HK-2 (cell line): ENCODE results near the gene NOL8.

Experiments
- DNase-seq: peaks from one replicate; pipeline ENCODE4 v3.0.0-alpha.2; 2018; ENCODE audit not compliant: unreplicated experiment

NOL8 gene

GRCh38 chr9:92270511-92270910 lies 54.6 kb downstream of the NOL8 start:
- DNase-seq = no peak

DNA sequence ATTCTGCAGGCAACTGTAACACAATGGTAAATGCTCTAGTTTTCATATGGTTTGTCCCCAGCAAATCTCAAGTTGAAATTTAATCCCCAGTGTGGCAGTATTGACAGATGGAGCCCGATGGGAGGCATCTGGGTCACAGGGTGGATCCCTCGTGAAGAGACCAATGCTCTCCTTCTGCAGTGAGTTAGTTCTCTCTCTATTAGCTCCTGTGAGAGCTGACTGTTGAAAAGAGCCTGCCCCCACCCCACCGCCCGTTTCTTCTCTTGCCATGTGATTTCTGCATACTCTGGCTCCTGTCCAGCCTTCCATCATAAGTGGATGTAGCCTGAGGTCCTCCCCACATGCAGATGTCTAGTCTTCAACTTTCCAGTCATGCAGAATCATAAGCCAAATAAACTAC lies 58.7 kb downstream of the NOL8 start:
- no peak for DNase-seq

DNA sequence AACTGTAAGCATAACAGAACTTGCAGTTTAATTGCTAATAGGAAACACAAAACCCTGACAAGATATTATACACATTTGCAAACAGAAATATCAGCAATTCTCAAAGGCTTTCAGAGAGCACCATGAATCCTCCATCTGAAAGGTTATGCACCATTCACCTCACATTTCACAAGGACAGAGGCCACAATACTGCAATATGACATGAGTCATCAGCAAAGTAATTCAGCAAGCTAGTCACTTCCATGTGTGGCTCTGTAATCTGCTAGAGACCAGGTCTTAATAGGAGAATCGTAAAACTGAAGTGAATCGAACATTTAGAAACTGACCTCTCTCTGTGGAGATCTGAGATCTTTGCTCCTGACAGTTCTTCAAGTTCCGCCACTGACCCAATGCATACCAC lies 60.0 kb downstream of the NOL8 start:
- no peak for DNase-seq

- no peak for DNase-seq
Measured at GRCh38 chr9:92263131-92263530, 62.0 kb downstream of the NOL8 start.

- DNase-seq = no peak
Measured at GRCh38 chr9:92257327-92257726, 67.8 kb downstream of the NOL8 start.

DNA sequence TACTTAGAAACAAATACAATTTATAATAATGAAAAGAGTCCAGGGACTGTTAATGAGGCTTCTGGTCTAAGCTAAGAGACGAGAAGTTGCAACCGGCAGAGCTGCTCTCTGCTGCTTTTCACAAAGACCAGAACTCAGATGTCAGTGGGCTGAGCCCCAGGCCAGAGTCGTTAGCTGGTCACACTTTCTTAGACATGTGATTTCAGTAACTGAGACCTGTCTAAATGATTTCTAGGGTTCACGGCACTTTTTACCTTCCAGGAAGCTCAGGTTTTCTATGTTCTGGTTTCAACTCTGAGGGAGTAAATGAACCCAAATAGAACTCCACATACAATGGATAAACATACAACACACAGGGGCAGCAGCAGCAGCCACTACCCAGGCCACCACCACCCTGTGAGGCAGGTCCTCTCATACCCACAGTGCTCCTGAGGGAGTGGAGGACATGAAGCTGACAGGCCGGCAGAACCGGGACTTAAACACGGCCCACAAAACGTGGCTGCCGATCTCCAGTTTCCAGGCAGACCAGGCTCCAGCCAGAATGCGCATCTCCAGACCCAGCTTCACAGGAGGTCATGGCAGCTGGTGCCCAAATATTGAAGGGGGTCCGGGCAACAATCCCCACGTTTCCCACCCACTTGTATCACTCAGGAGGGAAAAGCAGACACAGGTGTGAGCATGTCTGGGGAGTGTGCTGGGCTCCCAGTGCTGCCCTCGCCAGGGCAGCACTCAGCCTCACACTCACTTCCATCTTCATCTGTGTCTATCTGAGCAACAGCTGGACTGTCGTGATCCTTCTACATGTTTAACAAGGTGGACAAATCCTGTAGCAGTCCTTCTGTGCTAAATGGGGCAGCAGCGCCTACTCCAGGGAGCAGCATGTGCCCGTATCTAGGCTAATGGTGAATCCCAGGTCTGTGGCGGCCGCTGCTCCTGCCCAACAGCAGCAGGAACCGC lies 70.5 kb downstream of the NOL8 start:
- no peak for DNase-seq

DNA sequence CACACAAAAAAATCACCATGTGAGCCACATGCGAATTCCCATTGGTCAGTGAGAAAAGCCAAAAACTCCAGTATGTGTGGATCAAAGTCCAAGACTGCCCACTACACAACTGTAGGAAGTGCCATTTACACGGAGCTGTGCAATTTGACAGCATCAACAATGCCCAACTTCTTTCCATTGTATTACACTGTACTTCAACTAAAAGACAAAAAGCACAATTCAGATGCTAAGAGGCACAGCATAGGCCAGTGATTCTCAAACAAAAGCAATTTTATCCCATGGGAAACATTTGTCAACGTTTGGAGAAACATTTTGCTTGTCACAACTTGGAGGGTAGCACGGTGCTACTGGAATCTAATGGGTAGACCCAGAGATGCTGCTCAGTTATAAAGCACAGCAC lies 71.5 kb downstream of the NOL8 start:
- DNase-seq = no peak

DNA sequence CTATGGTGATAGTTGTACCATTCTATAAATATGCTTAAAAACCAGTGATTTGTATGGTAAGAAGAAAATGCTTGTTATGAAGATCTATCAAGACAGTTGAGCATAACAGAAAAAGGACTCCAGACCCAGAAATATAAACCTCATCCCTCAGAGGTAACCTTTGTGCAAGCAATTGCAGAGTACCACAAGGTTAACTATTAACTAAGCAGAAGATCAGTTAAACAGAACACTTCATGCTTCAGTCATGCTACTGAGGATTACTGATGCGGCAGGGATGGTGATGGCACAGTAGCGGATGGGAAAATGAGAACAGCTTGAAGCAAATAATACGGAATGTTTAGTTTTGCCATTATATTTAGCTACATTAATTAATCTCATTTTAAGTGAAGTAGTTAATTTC lies 77.2 kb downstream of the NOL8 start:
- DNase-seq = peak; percentile 36
